Measurements from ENCODE around the gene TMEM39B. TPM values are rescaled to one million over a fixed set of nuclear protein-coding genes. Genes with fewer than 3 reads are reported as not detected.
A peak's percentile ranks its signal among the peaks of the same experiment; 100 is the strongest.
"Not testable (repeated sequence)": the region's sequence is repeated elsewhere in the genome, so short reads cannot be mapped to it uniquely, and the experiment has no call there.

Gene TMEM39B
- total RNA-seq, 2 donors from 2014 or later = 26.2 to 34.4 TPM

DNA sequence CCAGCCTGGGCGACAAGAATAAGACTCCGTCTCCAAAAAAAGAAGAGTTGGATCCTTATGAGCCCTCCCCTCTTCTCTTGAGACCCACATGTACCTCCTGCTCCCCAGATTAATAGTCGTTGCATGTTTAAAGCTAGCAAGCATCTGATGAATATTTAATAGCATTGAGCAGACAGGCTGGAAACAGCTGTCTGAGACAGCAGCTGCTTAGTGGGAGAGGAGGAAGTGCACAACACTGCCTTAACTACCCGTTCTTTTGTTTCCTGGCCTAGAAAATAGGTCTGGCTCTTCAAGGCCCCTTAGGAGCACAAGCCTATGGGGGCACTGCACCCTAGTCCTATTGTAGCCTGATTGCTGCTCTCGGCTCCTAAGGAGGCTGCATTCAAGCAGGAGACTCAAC lies 17.3 kb upstream of the TMEM39B start:
- no peaks in the 10 kb centered on the region for H3K27me3 Mint-ChIP-seq
- H3K4me1 Mint-ChIP-seq = peaks cover 6% of the 10 kb centered on the region
- H3K36me3 Mint-ChIP-seq (ENCODE audit: low read depth) = peaks cover 89% of the 10 kb centered on the region
- no peaks in the 10 kb centered on the region for H3K9me3 Mint-ChIP-seq
- no peak overlapping the region for H3K4me3 Mint-ChIP-seq
- no peak overlapping the region for H3K27ac Mint-ChIP-seq
- ATAC-seq (replicated peaks) = no peak

GRCh38 chr1:32056598-32056997 lies 16.1 kb upstream of the TMEM39B start:
- H3K4me3 Mint-ChIP-seq = no peak overlapping the region
- no peak overlapping the region for H3K27ac Mint-ChIP-seq
- H3K4me1 Mint-ChIP-seq = peaks cover 6% of the 10 kb centered on the region
- H3K27me3 Mint-ChIP-seq = no peaks in the 10 kb centered on the region
- ATAC-seq (replicated peaks) = no peak
- no peaks in the 10 kb centered on the region for H3K9me3 Mint-ChIP-seq
- H3K36me3 Mint-ChIP-seq (ENCODE audit: low read depth) = peaks cover 93% of the 10 kb centered on the region

DNA sequence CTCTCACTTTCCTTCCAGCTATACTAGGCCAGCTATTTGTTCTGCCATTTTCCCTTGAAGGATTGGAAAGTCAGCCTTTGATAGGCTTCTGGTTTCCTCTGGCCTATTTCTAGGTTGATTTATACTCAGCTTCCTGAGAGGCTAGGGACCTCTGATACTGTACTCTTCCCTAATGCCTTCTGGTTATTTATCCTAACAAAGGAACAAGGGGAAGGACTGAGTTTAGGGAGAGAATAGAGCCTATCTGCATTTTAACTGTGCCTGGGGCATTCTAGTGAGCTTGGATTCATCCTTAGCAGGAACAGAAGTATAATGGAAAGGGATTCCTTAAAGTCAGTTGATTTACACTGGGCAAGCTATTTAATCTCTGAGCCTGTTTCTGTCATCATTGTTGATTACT lies 11.8 kb upstream of the TMEM39B start:
- Mint-ChIP-seq H3K36me3 (ENCODE audit: low read depth) (peaks cover 67% of the 10 kb centered on the region), H3K4me3 (no peak overlapping the region), H3K4me1 (no peaks in the 10 kb centered on the region), H3K27ac (peak overlapping the region; percentile 62), H3K27me3 (no peaks in the 10 kb centered on the region), H3K9me3 (no peaks in the 10 kb centered on the region)
- ATAC-seq (replicated peaks) = no peak

- Mint-ChIP-seq H3K9me3 (no peaks in the 10 kb centered on the region), H3K4me1 (no peaks in the 10 kb centered on the region), H3K27ac (peak overlapping the region; percentile 16), H3K36me3 (ENCODE audit: low read depth) (peaks cover 52% of the 10 kb centered on the region), H3K4me3 (no peak overlapping the region), H3K27me3 (no peaks in the 10 kb centered on the region)
- no peak for ATAC-seq (replicated peaks)
These were observed 9.9 kb upstream of the TMEM39B start for GRCh38 chr1:32062867-32063230.

DNA sequence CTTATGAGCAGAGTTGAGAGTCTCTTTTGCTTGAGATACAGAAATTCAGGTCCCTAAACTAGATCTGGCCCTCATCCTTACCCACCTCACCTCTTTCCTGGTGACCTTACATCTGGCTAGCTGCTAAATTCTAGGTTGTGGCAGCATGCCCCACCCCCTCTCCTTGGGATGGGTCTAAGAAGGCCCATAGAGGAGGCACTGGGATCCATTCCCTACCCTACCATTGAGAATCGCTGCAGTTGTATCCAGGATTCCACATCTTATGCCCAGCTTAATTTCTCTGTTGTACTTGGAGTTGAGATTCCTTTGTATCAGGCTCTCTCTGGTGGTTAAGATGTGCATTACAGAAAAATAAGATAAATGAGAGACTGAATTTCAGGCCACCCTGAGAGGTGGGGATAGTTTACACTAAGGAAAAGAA lies 9.5 kb upstream of the TMEM39B start:
- H3K36me3 Mint-ChIP-seq (ENCODE audit: low read depth) = peaks cover 48% of the 10 kb centered on the region
- H3K9me3 Mint-ChIP-seq = no peaks in the 10 kb centered on the region
- no peaks in the 10 kb centered on the region for H3K27me3 Mint-ChIP-seq
- peak overlapping the region; percentile 16 for H3K27ac Mint-ChIP-seq
- no peak overlapping the region for H3K4me3 Mint-ChIP-seq
- ATAC-seq (replicated peaks) = peak; percentile 34
- H3K4me1 Mint-ChIP-seq = no peaks in the 10 kb centered on the region

GRCh38 chr1:32065613-32066488 lies 6.9 kb upstream of the TMEM39B start:
- H3K27me3 Mint-ChIP-seq, H3K4me1 Mint-ChIP-seq, H3K27ac Mint-ChIP-seq, H3K9me3 Mint-ChIP-seq, H3K4me3 Mint-ChIP-seq: not testable (repeated sequence)
- H3K36me3 Mint-ChIP-seq (ENCODE audit: low read depth) = peaks cover 22% of the 10 kb centered on the region
- peak; percentile 39 for ATAC-seq (replicated peaks)

DNA sequence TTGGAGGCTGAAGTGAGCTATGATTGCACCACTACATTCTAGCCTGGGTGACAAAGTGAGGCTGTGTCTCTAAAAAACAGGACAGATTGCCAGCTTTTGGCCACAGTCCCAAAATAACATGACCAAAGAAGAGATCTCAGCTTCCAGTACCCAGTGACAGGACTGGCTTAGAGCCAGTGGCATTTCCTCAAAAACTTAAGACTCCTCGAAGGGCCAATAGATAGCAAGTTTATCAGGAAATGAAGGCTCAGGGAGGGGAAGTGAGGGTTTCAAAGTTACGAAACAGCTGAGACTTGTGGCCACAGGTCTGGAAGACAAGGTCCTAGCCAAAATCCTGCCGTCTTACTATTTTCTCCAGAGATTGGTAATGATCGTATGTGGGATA lies 6.3 kb upstream of the TMEM39B start:
- no peaks in the 10 kb centered on the region for H3K27me3 Mint-ChIP-seq
- ATAC-seq (replicated peaks) = peak; percentile 38
- no peak overlapping the region for H3K27ac Mint-ChIP-seq
- H3K36me3 Mint-ChIP-seq (ENCODE audit: low read depth) = peaks cover 16% of the 10 kb centered on the region
- no peaks in the 10 kb centered on the region for H3K4me1 Mint-ChIP-seq
- H3K4me3 Mint-ChIP-seq = no peak overlapping the region
- no peaks in the 10 kb centered on the region for H3K9me3 Mint-ChIP-seq

- Mint-ChIP-seq H3K4me3 (no peak overlapping the region), H3K9me3 (no peaks in the 10 kb centered on the region), H3K36me3 (ENCODE audit: low read depth) (peaks cover 16% of the 10 kb centered on the region), H3K27me3 (no peaks in the 10 kb centered on the region), H3K27ac (no peak overlapping the region), H3K4me1 (peaks cover 15% of the 10 kb centered on the region)
- ATAC-seq (replicated peaks) = no peak
These were observed 3.7 kb upstream of the TMEM39B start for GRCh38 chr1:32068957-32069588.

DNA sequence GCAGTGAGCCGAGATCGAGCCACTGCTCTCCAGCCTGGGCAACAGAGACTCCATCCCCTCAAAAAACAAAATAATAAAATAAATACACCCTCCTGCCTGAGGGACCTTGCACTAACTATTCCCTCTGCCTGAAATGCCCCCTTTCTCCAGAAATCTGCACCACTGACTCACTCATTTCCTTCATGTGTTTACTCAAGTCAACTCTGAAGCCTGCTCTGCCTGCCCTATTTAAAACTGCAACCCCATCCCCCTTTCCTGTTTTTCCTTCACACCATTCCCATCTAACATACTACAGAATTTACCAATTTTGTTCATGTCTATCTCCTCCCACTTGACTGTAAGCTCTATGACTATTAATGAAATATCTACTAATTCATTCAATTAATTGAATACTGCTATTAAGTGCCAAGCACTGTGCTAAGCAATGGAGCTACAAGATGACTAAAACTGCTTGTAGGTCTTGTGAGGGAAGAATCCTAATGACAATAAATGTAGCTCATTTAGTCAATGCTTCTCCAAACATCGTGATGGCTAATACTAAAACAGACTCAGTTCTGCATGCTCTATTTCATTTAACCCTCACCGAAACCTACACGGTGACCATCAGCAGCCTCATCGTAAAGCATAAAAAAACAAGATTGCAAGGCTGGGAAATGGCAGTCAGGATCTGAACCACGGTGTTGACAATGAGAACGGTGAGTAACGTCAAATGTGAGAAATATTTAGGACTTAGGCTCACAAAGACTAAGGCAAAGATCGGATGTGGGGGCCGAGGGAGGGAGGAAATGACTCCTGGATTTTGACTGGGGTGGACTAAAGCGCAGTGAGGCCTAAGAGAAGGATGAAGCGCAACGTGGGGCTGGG lies 749 bp upstream of the TMEM39B start:
- H3K27me3 Mint-ChIP-seq = no peaks in the 10 kb centered on the region
- H3K27ac Mint-ChIP-seq = peak overlapping the region; percentile 89
- peaks cover 37% of the 10 kb centered on the region for H3K36me3 Mint-ChIP-seq (ENCODE audit: low read depth)
- peak; percentile 66 for ATAC-seq (replicated peaks)
- H3K4me1 Mint-ChIP-seq = peaks cover 21% of the 10 kb centered on the region
- H3K9me3 Mint-ChIP-seq = no peaks in the 10 kb centered on the region
- H3K4me3 Mint-ChIP-seq = peak overlapping the region; percentile 89

GRCh38 chr1:32073299-32074229 lies 825 bp downstream of the TMEM39B start:
- peaks cover 52% of the 10 kb centered on the region for H3K36me3 Mint-ChIP-seq (ENCODE audit: low read depth)
- H3K27ac Mint-ChIP-seq = peak overlapping the region; percentile 89
- H3K4me1 Mint-ChIP-seq = peaks cover 29% of the 10 kb centered on the region
- no peaks in the 10 kb centered on the region for H3K27me3 Mint-ChIP-seq
- no peaks in the 10 kb centered on the region for H3K9me3 Mint-ChIP-seq
- no peak for ATAC-seq (replicated peaks)
- peak overlapping the region; percentile 89 for H3K4me3 Mint-ChIP-seq

GRCh38 chr1:32074841-32075240 lies 2.1 kb downstream of the TMEM39B start:
- no peak for ATAC-seq (replicated peaks)
- Mint-ChIP-seq H3K4me3 (peak overlapping the region; percentile 89), H3K27ac (peak overlapping the region; percentile 89), H3K4me1 (peaks cover 29% of the 10 kb centered on the region), H3K9me3 (no peaks in the 10 kb centered on the region), H3K27me3 (no peaks in the 10 kb centered on the region), H3K36me3 (ENCODE audit: low read depth) (peaks cover 65% of the 10 kb centered on the region)

DNA sequence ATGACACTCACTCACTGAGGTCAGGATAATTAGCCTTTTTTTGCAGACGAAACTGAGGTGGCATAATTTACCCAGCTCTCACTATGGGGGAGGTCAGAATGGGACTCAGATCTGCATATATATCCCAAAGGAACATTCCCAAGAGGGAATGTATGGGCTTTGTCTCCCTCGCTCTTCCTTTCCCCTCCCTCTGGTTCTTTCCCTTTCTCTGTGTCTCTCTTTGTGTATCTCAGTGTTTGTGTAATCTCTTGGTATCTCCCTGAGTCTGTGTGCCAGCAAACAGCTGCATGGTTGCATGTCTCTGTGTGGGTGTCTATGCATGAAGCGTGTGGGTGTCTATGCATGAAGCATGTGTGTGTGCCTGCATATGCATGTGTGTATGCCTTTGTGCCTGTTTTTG lies 4.7 kb downstream of the TMEM39B start:
- Mint-ChIP-seq H3K9me3 (no peaks in the 10 kb centered on the region), H3K27me3 (no peaks in the 10 kb centered on the region), H3K27ac (peak overlapping the region; percentile 64), H3K4me1 (peaks cover 20% of the 10 kb centered on the region), H3K4me3 (no peak overlapping the region), H3K36me3 (ENCODE audit: low read depth) (peaks cover 83% of the 10 kb centered on the region)
- no peak for ATAC-seq (replicated peaks)

GRCh38 chr1:32082022-32082421 lies 9.3 kb downstream of the TMEM39B start:
- Mint-ChIP-seq H3K4me1 (peaks cover 7% of the 10 kb centered on the region), H3K27me3 (no peaks in the 10 kb centered on the region), H3K27ac (no peak overlapping the region), H3K9me3 (no peaks in the 10 kb centered on the region), H3K4me3 (no peak overlapping the region), H3K36me3 (ENCODE audit: low read depth) (peaks cover 87% of the 10 kb centered on the region)
- no peak for ATAC-seq (replicated peaks)

- peaks cover 81% of the 10 kb centered on the region for H3K36me3 Mint-ChIP-seq (ENCODE audit: low read depth)
- not testable (repeated sequence) for H3K4me3 Mint-ChIP-seq; H3K4me1 Mint-ChIP-seq; ATAC-seq (replicated peaks); H3K27me3 Mint-ChIP-seq; H3K27ac Mint-ChIP-seq; H3K9me3 Mint-ChIP-seq
These were observed 13.6 kb downstream of the TMEM39B start for GRCh38 chr1:32086381-32086780.
